Left lung (tissue), 14 donors: ENCODE results near the gene RUBCNL. TPM values are rescaled to one million over a fixed set of nuclear protein-coding genes. Genes with fewer than 3 reads are reported as not detected.
"Not testable (repeated sequence)": the region's sequence is repeated elsewhere in the genome, so short reads cannot be mapped to it uniquely, and the experiment has no call there.

Experiments
- ATAC-seq: fragments of 200-7000 bp; cut with Tn5 transposase; one replicate; pipeline ENCODE4 v1.9.1; 2020; ENCODE audit warnings: moderate library complexity
- DNase-seq, 4 donors: peaks; one replicate each; pipeline ENCODE4 v3.0.0-alpha.2; 2013 to 2020
- H3K27ac ChIP-seq, 2 donors: fragments of 200-600 bp; sonication (generic) in 1 of 2; one replicate each; pipeline versions ENCODE4 v1.5.0 to v1.8.0; 2020 to 2021
- H3K27me3 ChIP-seq, 2 donors: fragments of 200-600 bp; sonication (generic) in 1 of 2; one replicate each; pipeline versions ENCODE4 v1.5.0 to v1.8.0; 2020 to 2021
- H3K36me3 ChIP-seq, 2 donors: fragments of 200-600 bp; sonication (generic) in 1 of 2; one replicate each; pipeline versions ENCODE4 v1.5.0 to v1.8.0; 2020 to 2021
- H3K4me1 ChIP-seq, 2 donors: fragments of 200-600 bp; one replicate each; pipeline ENCODE4 v1.8.0; 2021
- H3K4me3 ChIP-seq, 2 donors: fragments of 200-600 bp; sonication (generic) in 1 of 2; one replicate each; pipeline versions ENCODE4 v1.5.0 to v1.8.0; 2020 to 2021; ENCODE audit warnings: mild to moderate bottlenecking in 1 of 2
- H3K9me3 ChIP-seq, 2 donors: fragments of 200-600 bp; sonication (generic) in 1 of 2; one replicate each; pipeline versions ENCODE4 v1.5.0 to v1.8.0; 2020 to 2021
- intact Hi-C, 2 donors: fragments of 100-400 bp; cut with DNase I; formaldehyde crosslinking; loops; one replicate each; pipeline versions ENCODE4 v1.11.2 to v1.14.2; 2022
- long read RNA-seq, 12 donors: library from polyadenylated mRNA in 2 of 12; unstranded in 2 of 12; transcript quantifications; one replicate each; pipeline ENCODE4 v2.0.0 and lab custom pipeline, GENCODE V29; 2019 to 2026
- polyA plus RNA-seq, 6 donors: library from polyadenylated mRNA; unstranded; fragments of 120-200 nt; gene quantifications; one replicate each; pipeline ENCODE4 v1.2.1, GENCODE V29; 2013; ENCODE audit not compliant: insufficient read length in 6 of 6
- total RNA-seq, 2 donors: library from RNA; stranded (reverse); fragmentation: NEBNext Ultra II Directional; extraction: Animal tissue kit (Norgen Biotek cat#: 25700); gene quantifications; one replicate each; pipeline ENCODE4 v1.2.1, GENCODE V29; 2021
- TF ChIP-seq, protein P1 (sequence below), 2 donors: fragments of 200-600 bp; sonication (generic) in 1 of 2; IDR thresholded peaks; one replicate each; pipeline versions ENCODE4 v1.5.0 to v1.8.0; 2021; ENCODE audit warnings: antibody characterized with exemption in 2 of 2
- donor health status: DM: no; HTN: yes; CAD: no.
- donor health status: DM: no; HTN: no; CAD: no.

The RUBCNL gene, protein sequence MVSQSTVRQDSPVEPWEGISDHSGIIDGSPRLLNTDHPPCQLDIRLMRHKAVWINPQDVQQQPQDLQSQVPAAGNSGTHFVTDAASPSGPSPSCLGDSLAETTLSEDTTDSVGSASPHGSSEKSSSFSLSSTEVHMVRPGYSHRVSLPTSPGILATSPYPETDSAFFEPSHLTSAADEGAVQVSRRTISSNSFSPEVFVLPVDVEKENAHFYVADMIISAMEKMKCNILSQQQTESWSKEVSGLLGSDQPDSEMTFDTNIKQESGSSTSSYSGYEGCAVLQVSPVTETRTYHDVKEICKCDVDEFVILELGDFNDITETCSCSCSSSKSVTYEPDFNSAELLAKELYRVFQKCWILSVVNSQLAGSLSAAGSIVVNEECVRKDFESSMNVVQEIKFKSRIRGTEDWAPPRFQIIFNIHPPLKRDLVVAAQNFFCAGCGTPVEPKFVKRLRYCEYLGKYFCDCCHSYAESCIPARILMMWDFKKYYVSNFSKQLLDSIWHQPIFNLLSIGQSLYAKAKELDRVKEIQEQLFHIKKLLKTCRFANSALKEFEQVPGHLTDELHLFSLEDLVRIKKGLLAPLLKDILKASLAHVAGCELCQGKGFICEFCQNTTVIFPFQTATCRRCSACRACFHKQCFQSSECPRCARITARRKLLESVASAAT
- total RNA-seq (1 to 10 TPM; 1.9 to 6.6 TPM), polyA plus RNA-seq (1 to 10 TPM; 1.8 to 2.9 (median 2.4) TPM)
- long read RNA-seq, donor 1, partial matches to known transcripts = 0 of 2 reads
- long read RNA-seq, donor 1, other reads (novel, unspliced or antisense) = 0 of 2 reads
- long read RNA-seq, donor 2, partial matches to known transcripts = 0 of 1 reads
- long read RNA-seq, donor 2, other reads (novel, unspliced or antisense) = 0 of 1 reads
- long read RNA-seq, donor 3, partial matches to known transcripts = 0 of 1 reads
- long read RNA-seq, donor 3, other reads (novel, unspliced or antisense) = 0 of 1 reads
- long read RNA-seq, donor 4, partial matches to known transcripts = 0 of 1 reads
- long read RNA-seq, donor 4, other reads (novel, unspliced or antisense) = 0 of 1 reads
- long read RNA-seq, donor 5, partial matches to known transcripts = 0 of 1 reads
- long read RNA-seq, donor 5, other reads (novel, unspliced or antisense) = 0 of 1 reads
- long read RNA-seq, donor 6 = 0 reads
- long read RNA-seq, donor 7 = 0 reads
- long read RNA-seq, donor 8 = 0 reads
- long read RNA-seq, donor 9 = 0 reads
- long read RNA-seq, donor 10 = 0 reads
- long read RNA-seq, donor 11, partial matches to known transcripts = 0 of 3 reads
- long read RNA-seq, donor 11, other reads (novel, unspliced or antisense) = 0 of 3 reads
- long read RNA-seq, donor 12 = 0 reads

DNA sequence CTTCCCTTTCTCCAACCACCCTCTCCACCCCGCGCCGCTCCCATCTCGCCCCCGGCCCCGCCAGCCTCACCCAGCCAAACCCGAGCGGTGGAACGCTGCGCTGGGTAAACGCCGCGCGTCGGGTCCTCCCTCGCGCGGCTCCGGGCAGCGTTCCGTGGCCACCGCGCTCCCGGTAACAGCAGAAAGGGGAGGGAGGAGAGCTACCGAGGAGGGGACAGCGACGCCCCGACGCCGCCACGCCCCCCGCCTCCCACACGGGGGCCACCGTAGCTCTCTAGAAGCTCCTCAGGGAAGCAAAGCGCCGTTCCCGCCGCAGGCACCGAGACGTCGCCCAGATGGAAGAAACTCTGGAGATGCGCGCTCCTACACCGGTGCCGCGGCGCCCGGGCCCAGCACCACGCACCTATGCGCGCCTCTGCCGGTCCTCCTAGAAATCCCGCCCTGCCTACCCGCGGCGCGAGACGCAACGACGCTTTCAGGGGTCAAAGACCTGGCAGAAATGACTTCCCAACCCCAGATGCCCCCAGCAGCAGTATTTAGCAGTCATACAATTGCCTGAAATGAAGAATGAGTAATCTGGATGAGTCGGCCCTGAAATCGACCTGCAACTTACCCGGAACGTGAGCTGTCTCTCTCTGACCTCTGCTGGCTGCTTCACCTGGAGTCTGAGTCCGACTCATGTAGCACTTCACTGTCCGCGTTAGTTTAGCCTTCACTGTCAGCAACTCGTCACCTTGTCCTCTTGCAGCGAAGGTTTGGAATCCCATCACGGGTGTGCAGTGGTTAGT is at the start of gene RUBCNL:
Gene RUBCNL (minus strand): TSS at position 189 of the 788 bp plus-strand sequence. CDS start 14,777 bp downstream, outside the sequence.
- intact Hi-C loops = no loop called here
- Histone ChIP-seq H3K27me3 (peaks cover 13 to 48% of the 10 kb centered on the region in 2 donors), H3K4me3 (peak within 1 kb of the TSS; percentile 40 to 52), H3K36me3 (no peaks in the 10 kb centered on the region), H3K9me3 (no peaks in the 10 kb centered on the region), H3K4me1 (peaks cover 2 to 63% of the 10 kb centered on the region in 2 donors), H3K27ac (peak within 1 kb of the TSS in 1 of 2 donors; percentile 16)
- TF ChIP-seq, protein P1, sequence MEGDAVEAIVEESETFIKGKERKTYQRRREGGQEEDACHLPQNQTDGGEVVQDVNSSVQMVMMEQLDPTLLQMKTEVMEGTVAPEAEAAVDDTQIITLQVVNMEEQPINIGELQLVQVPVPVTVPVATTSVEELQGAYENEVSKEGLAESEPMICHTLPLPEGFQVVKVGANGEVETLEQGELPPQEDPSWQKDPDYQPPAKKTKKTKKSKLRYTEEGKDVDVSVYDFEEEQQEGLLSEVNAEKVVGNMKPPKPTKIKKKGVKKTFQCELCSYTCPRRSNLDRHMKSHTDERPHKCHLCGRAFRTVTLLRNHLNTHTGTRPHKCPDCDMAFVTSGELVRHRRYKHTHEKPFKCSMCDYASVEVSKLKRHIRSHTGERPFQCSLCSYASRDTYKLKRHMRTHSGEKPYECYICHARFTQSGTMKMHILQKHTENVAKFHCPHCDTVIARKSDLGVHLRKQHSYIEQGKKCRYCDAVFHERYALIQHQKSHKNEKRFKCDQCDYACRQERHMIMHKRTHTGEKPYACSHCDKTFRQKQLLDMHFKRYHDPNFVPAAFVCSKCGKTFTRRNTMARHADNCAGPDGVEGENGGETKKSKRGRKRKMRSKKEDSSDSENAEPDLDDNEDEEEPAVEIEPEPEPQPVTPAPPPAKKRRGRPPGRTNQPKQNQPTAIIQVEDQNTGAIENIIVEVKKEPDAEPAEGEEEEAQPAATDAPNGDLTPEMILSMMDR (IDR thresholded peaks at IDR 0.05) = no peak
- peak; percentile 73 for ATAC-seq
- peak; percentile 19 to 88 (median 45) for DNase-seq

DNA sequence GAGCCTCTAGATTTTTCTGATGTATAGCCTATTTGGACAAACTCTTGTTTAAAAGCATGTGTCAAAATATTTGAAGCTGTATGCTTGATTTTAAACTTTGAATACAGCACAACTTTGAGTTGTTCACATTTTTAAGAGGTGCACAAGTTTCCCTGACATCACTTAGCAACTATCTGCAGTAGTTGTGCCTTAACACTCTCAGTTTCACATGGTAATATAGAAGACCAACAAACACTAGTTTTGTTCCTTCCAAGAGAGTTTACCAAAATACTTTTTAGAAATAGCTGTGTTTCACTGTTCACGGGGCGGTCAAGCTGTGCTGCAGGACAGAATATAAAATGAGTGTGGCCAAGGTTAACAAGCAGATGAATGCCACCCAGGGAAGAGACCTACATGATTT is 42.5 kb upstream of the RUBCNL start:
- not testable (repeated sequence) for H3K36me3 ChIP-seq, H3K9me3 ChIP-seq

DNA sequence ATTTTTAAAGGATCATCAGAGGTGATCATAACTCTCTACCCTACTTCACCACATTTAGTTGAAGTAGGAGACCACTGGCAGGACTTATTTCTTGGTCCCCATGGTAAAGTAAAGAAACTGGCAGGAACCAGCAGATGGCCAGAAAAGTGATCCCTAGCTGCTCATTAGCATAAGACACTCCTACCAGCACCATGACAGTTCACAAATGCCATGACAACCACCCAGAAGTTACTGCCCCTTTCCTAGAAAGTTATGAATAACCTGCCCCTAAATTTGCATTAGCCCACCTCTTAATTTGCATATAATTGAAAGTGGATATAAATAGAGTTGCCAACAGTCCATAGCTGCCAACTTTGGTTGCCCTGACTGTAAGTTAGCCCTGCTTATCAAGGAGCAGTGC is 18.4 kb upstream of the RUBCNL start:
- Histone ChIP-seq H3K36me3 (no peaks in the 10 kb centered on the region), H3K4me3 (no peak overlapping the region), H3K27me3 (no peaks in the 10 kb centered on the region), H3K4me1 (peaks cover 0 to 43% of the 10 kb centered on the region in 2 donors), H3K27ac (peak overlapping the region in 1 of 2 donors; percentile 92), H3K9me3 (no peaks in the 10 kb centered on the region)
- DNase-seq (no peak), ATAC-seq (no peak)
- TF ChIP-seq, protein P1 (IDR thresholded peaks at IDR 0.05) = no peak
- intact Hi-C loops = no loop called here

More for the DNA sequence above, 42.5 kb upstream of the RUBCNL start:
- DNase-seq, H3K4me1 ChIP-seq, intact Hi-C loops, ATAC-seq, H3K27ac ChIP-seq, H3K4me3 ChIP-seq, H3K27me3 ChIP-seq: not testable (repeated sequence)

DNA sequence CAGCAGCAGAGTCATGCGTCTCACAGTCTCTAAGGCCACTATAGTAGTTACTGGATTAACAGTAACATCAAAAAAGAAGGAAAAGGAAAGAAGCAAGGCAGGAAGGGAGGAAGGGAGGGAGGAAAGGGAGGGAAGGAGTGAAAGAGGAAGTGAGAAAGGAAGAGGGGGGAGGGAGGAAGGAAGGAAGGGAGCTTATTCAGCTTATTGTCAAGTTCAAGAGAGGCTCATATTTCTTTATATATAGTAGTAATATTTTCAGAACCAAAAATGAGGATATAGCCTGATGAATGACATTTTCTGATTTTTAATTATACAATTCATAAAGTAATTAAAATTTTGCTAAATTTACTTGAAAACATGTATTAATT is 17.7 kb upstream of the RUBCNL start:
- ATAC-seq = peak; percentile 4
- peak overlapping the region; percentile 71 to 92 for H3K27ac ChIP-seq

More for the DNA sequence above, 17.7 kb upstream of the RUBCNL start:
- H3K4me3 ChIP-seq = no peak overlapping the region
- intact Hi-C loops = no loop called here
- no peak for DNase-seq
- TF ChIP-seq, protein P1 (IDR thresholded peaks at IDR 0.05) = no peak
- H3K36me3 ChIP-seq = no peaks in the 10 kb centered on the region
- H3K27me3 ChIP-seq = no peaks in the 10 kb centered on the region
- no peaks in the 10 kb centered on the region for H3K9me3 ChIP-seq
- peaks cover 0 to 49% of the 10 kb centered on the region in 2 donors for H3K4me1 ChIP-seq
